GM23248 (cell line): Measurements from ENCODE around the gene CFAP210. TPM values are rescaled to one million over a fixed set of nuclear protein-coding genes. Genes with fewer than 3 reads are reported as not detected.
A peak's percentile ranks its signal among the peaks of the same experiment; 100 is the strongest.
"Not testable (repeated sequence)": the region's sequence is repeated elsewhere in the genome, so short reads cannot be mapped to it uniquely, and the experiment has no call there.

ENCODE experiments used
- DNase-seq: peaks from one replicate; pipeline ENCODE4 v3.0.0-alpha.2; 2015
- H2AFZ ChIP-seq: fragments of 200-600 bp; sonication (generic); 2 replicates; pipeline ENCODE4 v1.6.1; 2016; ENCODE audit warnings: antibody characterized with exemption
- H3F3A ChIP-seq: fragments of 200-600 bp; sonication (generic); 2 replicates; pipeline ENCODE4 v1.6.1; 2016; ENCODE audit warnings: mild to moderate bottlenecking, antibody characterized with exemption, mixed run types; ENCODE audit not compliant: insufficient read depth
- H3K27ac ChIP-seq: fragments of 200-600 bp; sonication (generic); 2 replicates; pipeline ENCODE4 v1.5.1; 2016; ENCODE audit warnings: mild to moderate bottlenecking
- H3K27me3 ChIP-seq: fragments of 200-600 bp; sonication (generic); replicated peaks from 2 replicates; pipeline ENCODE4 v1.6.1; 2016; ENCODE audit warnings: mild to moderate bottlenecking; ENCODE audit not compliant: insufficient read depth
- H3K36me3 ChIP-seq: fragments of 200-600 bp; sonication (generic); 2 replicates; pipeline ENCODE4 v1.6.1; 2016; ENCODE audit warnings: low read depth, mild to moderate bottlenecking
- H3K4me1 ChIP-seq: fragments of 200-600 bp; sonication (generic); 2 replicates; pipeline ENCODE4 v1.6.1; 2016; ENCODE audit warnings: mild to moderate bottlenecking; ENCODE audit not compliant: insufficient read depth
- H3K4me2 ChIP-seq: fragments of 200-600 bp; sonication (generic); one replicate; pipeline ENCODE4 v1.6.1; 2016; ENCODE audit warnings: mild to moderate bottlenecking; ENCODE audit not compliant: unreplicated experiment
- H3K4me3 ChIP-seq: fragments of 200-600 bp; sonication (generic); 2 replicates; pipeline ENCODE4 v1.5.1; 2016; ENCODE audit warnings: mild to moderate bottlenecking
- H3K79me2 ChIP-seq: fragments of 200-600 bp; sonication (generic); 2 replicates; pipeline ENCODE4 v1.6.1; 2016; ENCODE audit warnings: mild to moderate bottlenecking; ENCODE audit not compliant: insufficient read depth
- H3K9ac ChIP-seq: fragments of 200-600 bp; sonication (generic); 2 replicates; pipeline ENCODE4 v1.6.1; 2016; ENCODE audit warnings: mild to moderate bottlenecking
- H3K9me2 ChIP-seq: fragments of 200-600 bp; sonication (generic); 2 replicates; pipeline ENCODE4 v1.6.1; 2016; ENCODE audit warnings: mixed run types, mild to moderate bottlenecking, moderate library complexity; ENCODE audit not compliant: insufficient read depth
- H3K9me3 ChIP-seq: fragments of 200-600 bp; sonication (generic); one replicate; pipeline ENCODE4 v1.6.1; 2017; ENCODE audit warnings: low read depth
- H4K20me1 ChIP-seq: fragments of 200-600 bp; sonication (generic); 2 replicates; pipeline ENCODE4 v1.6.0; 2016; ENCODE audit not compliant: insufficient read depth
- EZH2 ChIP-seq: fragments of 200-600 bp; sonication (generic); IDR thresholded peaks from 2 replicates; pipeline ENCODE4 v1.6.1; 2018; ENCODE audit warnings: antibody characterized with exemption, mild to moderate bottlenecking; ENCODE audit not compliant: insufficient read depth, poor library complexity, severe bottlenecking
- EZH2phosphoT487 ChIP-seq: fragments of 200-600 bp; sonication (generic); IDR thresholded peaks from 2 replicates; pipeline ENCODE4 v1.6.1; 2018; ENCODE audit warnings: antibody characterized with exemption, moderate library complexity, mild to moderate bottlenecking, low read depth; ENCODE audit not compliant: insufficient read depth
- WGBS, 2 experiments: methylation state at CpG; one replicate each; pipeline ENCODE4 v1.1.6; 2015 to 2017; ENCODE audit warnings: low lambda C conversion rate in 2 of 2, low coverage in 1 of 2; ENCODE audit errors: missing lambda C conversion rate in 2 of 2; 5-methylcytosine and 5-hydroxymethylcytosine counted together
- in situ Hi-C: fragments of 300-500 bp; cut with MboI; formaldehyde crosslinking; loops from 2 replicates; pipeline ENCODE4 v1.15.0; 2020
- polyA plus RNA-seq: library from polyadenylated mRNA; unstranded; fragments of >200 nt; fragmentation: Nextera tagmentation; extraction: Ambion mirVana; gene quantifications from 2 replicates; pipeline ENCODE4 v1.2.1, GENCODE V29; 2016
- total RNA-seq: library from RNA; depleted of rRNA; stranded (reverse); fragments of >200 nt; shearing (Covaris generic); gene quantifications from 2 replicates; pipeline ENCODE4 v1.2.3, GENCODE V29; 2014

Gene CFAP210
- total and polyA plus RNA-seq, 2 experiments from 2014 or later, result 0.11 TPM; not detected in 1

- H3K79me2 ChIP-seq, result no peaks in the 10 kb centered on the region
- no peak overlapping the region for H3K27ac ChIP-seq
- no peak overlapping the region for H3K4me3 ChIP-seq
- H3K4me2 ChIP-seq, result no peak overlapping the region
- TF ChIP-seq EZH2 (no peak), EZH2phosphoT487 (no peak)
- in situ Hi-C loops, result no loop called here
- H3K36me3 ChIP-seq, result no peaks in the 10 kb centered on the region
- no peaks in the 10 kb centered on the region for H3K27me3 ChIP-seq
- no peaks in the 10 kb centered on the region for H3K4me1 ChIP-seq
- 40 to 44% methylated on average over 3 of the region's 3 CpGs for WGBS, 2 experiments
- H3K9me2 ChIP-seq, result no peaks in the 10 kb centered on the region
- no peaks in the 10 kb centered on the region; the same call in 1 of the 2 replicates for H4K20me1 ChIP-seq
- H3F3A ChIP-seq, result no peaks in the 10 kb centered on the region
- no peaks in the 10 kb centered on the region for H3K9me3 ChIP-seq
- no peak overlapping the region for H3K9ac ChIP-seq
- DNase-seq, result no peak
- no peak overlapping the region for H2AFZ ChIP-seq
Measured at GRCh38 chr2:169702996-169703395, 8.8 kb upstream of the CFAP210 start.

GRCh38 chr2:169699173-169699572 lies 5.0 kb upstream of the CFAP210 start:
- H3K9me3 ChIP-seq, H3K4me1 ChIP-seq, H3K9me2 ChIP-seq, H3F3A ChIP-seq, H4K20me1 ChIP-seq, in situ Hi-C loops, H3K36me3 ChIP-seq, H3K4me2 ChIP-seq, H3K27ac ChIP-seq, H3K27me3 ChIP-seq, DNase-seq, H3K79me2 ChIP-seq, H2AFZ ChIP-seq, H3K4me3 ChIP-seq, H3K9ac ChIP-seq: not testable (repeated sequence)
- 50 to 63% methylated on average over 2 of the region's 2 CpGs for WGBS, 2 experiments

- no peaks in the 10 kb centered on the region for H4K20me1 ChIP-seq
- H3F3A ChIP-seq, result no peaks in the 10 kb centered on the region
- H3K9me3 ChIP-seq, result no peaks in the 10 kb centered on the region
- no peaks in the 10 kb centered on the region for H3K27me3 ChIP-seq
- no peak for TF ChIP-seq EZH2
- no peak for TF ChIP-seq EZH2phosphoT487
- H2AFZ ChIP-seq, result no peak overlapping the region
- no peak for DNase-seq
- H3K79me2 ChIP-seq, result no peaks in the 10 kb centered on the region
- H3K9ac ChIP-seq, result no peak overlapping the region
- H3K27ac ChIP-seq, result no peak overlapping the region
- no peaks in the 10 kb centered on the region for H3K36me3 ChIP-seq
- no peaks in the 10 kb centered on the region for H3K9me2 ChIP-seq
- in situ Hi-C loops, result no loop called here
- H3K4me2 ChIP-seq, result no peak overlapping the region
- peaks cover 12% of the 10 kb centered on the region; the same call in 1 of the 2 replicates for H3K4me1 ChIP-seq
- H3K4me3 ChIP-seq, result no peak overlapping the region
Measured at GRCh38 chr2:169696381-169696780, 2.2 kb upstream of the CFAP210 start.

- peak; percentile 34 for DNase-seq
- in situ Hi-C loops, result no loop called here
- Histone ChIP-seq H3K9me2 (no peaks in the 10 kb centered on the region), H3K4me2 (peak overlapping the region; percentile 81), H3K9me3 (no peaks in the 10 kb centered on the region), H3K79me2 (no peaks in the 10 kb centered on the region), H2AFZ (peak overlapping the region; percentile 94), H3K27ac (peak overlapping the region; percentile 85), H3K4me1 (peaks cover 12% of the 10 kb centered on the region; the same call in 1 of the 2 replicates), H3K36me3 (no peaks in the 10 kb centered on the region), H3K4me3 (peak overlapping the region; percentile 90), H3K27me3 (no peaks in the 10 kb centered on the region), H3F3A (no peaks in the 10 kb centered on the region), H3K9ac (peak overlapping the region; percentile 98), H4K20me1 (no peaks in the 10 kb centered on the region)
- TF ChIP-seq EZH2 (no peak), EZH2phosphoT487 (no peak)
- 30% methylated on average over 8 of the region's 8 CpGs for WGBS, 2 experiments
Measured at GRCh38 chr2:169694894-169695260, 672 bp upstream of the CFAP210 start.

- TF ChIP-seq EZH2phosphoT487 (no peak), EZH2 (no peak)
- no peaks in the 10 kb centered on the region for H3K9me3 ChIP-seq
- peaks cover 12% of the 10 kb centered on the region; the same call in 1 of the 2 replicates for H3K4me1 ChIP-seq
- DNase-seq, result peak; percentile 32
- peak overlapping the region; percentile 81 for H3K4me2 ChIP-seq
- H3K36me3 ChIP-seq, result no peaks in the 10 kb centered on the region
- peak overlapping the region; percentile 94 for H2AFZ ChIP-seq
- H4K20me1 ChIP-seq, result no peaks in the 10 kb centered on the region
- in situ Hi-C loops, result no loop called here
- WGBS, 2 experiments, result 9 to 12% methylated on average over 4 of the region's 4 CpGs
- H3K9me2 ChIP-seq, result no peaks in the 10 kb centered on the region
- peak overlapping the region; percentile 90 for H3K4me3 ChIP-seq
- peak overlapping the region; percentile 85 for H3K27ac ChIP-seq
- H3K9ac ChIP-seq, result peak overlapping the region; percentile 98
- no peaks in the 10 kb centered on the region for H3F3A ChIP-seq
- H3K27me3 ChIP-seq, result no peaks in the 10 kb centered on the region
- H3K79me2 ChIP-seq, result no peaks in the 10 kb centered on the region
Measured at GRCh38 chr2:169693360-169693759, 845 bp downstream of the CFAP210 start.
